ENCODE measurements around the gene SART3.
"Not testable (repeated sequence)": the region's sequence is repeated elsewhere in the genome, so short reads cannot be mapped to it uniquely, and the experiment has no call there.

SART3 gene

DNA sequence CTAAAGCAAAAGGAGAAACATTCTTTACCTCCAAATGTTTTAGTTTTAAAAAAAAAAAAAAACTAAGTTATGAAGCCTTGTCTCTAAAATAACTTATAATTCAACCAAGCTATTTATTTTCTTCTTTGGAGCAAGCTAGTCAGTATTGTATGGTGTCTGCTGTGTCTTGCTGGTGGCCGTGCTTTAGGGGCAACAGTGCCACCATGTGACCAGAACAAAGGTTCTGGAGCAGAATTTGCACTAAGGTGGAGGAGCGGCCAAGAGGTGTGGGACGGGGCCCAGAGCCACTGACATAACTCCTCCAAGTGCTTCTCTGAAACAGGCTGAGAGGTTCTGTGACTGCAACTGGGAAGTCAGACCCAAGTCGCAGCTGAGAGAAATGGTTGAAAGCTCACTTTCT lies 41.4 kb downstream of the SART3 start:
- DNase-seq: peak; percentile 25

DNA sequence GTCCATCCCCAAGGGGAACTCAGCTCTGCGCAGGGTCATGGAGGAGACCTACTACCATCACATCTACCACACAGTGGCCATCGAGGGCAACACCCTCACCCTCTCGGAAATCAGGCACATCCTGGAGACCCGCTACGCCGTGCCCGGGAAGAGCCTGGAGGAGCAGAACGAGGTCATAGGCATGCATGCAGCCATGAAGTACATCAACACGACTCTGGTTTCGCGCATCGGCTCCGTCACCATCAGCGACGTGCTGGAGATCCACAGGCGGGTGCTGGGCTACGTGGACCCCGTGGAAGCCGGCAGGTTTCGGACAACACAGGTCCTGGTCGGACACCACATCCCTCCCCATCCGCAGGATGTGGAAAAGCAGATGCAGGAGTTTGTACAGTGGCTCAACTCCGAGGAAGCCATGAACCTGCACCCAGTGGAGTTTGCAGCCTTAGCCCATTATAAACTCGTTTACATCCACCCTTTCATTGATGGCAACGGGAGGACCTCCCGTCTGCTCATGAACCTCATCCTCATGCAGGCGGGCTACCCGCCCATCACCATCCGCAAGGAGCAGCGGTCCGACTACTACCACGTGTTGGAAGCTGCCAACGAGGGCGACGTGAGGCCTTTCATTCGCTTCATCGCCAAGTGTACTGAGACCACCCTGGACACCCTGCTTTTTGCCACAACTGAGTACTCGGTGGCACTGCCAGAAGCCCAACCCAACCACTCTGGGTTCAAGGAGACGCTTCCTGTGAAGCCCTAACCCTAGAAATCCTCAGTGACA lies 42.1 kb downstream of the SART3 start:
- no peak for DNase-seq

DNA sequence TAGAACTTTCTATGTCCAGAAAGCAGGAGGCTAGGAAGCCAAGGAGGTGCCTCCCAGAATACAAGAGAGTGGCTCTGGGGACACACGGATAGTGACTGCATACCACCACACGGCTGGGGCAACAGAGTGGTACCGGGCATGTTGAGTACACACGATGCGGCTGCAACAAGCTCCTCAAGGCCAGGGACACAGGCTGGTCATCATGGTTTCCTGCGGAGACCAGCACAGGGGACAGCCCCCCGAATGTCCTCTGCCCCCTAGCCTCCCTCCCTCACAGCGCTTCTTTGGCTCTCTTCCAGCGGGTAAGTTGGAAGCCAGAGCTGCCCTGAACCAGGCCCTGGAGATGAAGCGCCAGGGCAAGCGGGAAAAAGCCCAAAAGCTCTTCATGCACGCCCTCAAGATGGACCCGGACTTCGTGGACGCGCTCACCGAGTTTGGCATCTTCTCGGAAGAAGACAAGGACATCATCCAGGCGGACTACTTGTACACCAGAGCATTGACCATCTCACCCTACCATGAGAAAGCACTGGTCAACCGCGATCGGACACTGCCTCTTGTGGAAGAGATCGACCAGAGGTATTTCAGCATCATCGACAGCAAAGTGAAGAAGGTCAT lies 42.8 kb downstream of the SART3 start:
- no peak for DNase-seq

DNA sequence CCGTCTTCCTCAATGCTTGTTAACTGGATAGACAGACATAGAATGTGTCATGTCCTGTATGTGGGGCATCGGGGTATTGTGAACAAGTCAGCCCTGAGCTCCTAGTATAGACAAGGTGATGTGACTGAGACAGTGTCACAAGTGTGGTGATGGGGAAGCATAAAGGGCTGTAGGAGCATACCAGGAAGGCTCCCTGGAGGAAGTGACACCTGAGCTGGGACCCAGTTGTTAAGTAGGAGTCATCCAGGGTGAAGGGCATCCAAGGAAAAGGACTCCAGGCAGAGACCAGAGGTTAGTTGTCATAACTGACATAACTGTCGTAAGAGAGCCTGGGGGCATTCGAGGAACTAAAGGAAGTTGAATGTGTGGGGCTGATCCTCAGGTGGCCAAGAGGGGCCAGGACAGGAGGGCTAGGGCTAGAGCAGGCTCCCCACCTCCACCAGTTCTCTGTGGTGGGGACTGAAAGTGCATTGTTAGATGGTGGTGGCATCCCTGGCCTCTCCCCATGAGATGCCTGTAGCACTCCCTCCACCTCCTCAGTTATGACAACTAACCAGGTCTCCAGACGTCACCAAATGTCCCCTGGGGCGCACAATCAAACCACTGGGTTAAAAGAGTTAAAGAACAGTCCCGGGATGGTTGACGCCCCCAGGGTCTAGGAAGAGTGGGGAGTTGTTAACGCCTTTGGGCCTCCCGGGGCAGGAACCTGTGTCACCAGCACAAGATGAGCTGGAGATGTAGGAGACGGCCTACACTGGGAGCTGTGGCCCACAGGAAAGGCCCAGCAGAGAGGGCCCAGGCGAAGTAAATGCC lies 43.5 kb downstream of the SART3 start:
- no peak for DNase-seq

DNA sequence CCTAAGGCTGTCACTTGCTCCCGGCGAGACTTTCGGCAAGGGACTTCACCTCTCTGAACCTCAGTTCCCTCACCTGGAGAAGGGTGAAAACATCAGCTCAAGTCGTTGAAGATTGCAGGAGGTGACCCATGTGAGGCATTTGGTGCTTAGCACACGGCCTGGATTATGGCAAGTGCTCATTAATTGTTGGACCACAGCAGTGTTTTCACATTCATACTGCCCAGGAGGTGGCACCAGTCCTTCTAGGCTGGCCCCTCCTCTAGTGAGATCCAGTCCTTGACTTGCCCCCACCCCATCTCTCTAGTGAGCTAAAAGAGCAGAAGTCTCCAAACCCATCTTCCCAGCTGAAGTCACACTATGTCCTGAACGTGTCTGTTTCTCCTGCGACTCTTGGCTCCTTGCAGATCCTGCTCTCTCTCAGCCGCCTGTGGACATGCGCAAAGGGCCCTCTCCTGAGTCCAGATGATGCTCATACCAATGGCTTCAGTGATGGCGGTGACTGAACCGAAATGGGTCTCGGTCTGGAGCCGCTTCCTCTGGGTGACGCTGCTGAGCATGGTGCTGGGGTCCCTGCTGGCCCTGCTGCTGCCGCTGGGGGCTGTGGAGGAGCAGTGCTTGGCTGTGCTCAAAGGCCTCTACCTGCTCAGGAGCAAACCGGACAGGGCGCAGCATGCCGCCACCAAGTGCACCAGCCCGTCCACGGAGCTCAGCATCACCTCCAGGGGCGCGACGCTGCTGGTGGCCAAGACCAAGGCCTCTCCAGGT lies 44.3 kb downstream of the SART3 start:
- DNase-seq: peak; percentile 29

DNA sequence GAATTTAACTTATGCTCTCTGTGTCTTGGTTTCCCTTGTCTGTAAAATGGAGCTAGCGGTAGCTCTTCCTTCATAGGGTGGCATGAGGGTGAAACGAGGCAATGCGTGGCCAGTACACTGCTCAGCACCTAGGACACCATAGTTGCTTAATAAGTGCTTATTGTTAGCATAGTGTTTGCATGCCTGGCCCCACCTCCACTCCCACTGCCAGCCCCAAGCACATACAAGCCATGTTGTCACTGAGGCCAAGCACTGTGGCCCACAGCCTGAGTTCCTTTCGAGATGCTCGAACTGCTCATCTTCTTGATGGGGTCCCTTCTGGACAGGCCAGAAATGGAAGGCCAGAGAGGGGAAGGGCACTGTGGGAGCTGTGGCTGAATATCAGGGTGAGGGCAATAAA lies 45.1 kb downstream of the SART3 start:
- DNase-seq: peak; percentile 16

DNA sequence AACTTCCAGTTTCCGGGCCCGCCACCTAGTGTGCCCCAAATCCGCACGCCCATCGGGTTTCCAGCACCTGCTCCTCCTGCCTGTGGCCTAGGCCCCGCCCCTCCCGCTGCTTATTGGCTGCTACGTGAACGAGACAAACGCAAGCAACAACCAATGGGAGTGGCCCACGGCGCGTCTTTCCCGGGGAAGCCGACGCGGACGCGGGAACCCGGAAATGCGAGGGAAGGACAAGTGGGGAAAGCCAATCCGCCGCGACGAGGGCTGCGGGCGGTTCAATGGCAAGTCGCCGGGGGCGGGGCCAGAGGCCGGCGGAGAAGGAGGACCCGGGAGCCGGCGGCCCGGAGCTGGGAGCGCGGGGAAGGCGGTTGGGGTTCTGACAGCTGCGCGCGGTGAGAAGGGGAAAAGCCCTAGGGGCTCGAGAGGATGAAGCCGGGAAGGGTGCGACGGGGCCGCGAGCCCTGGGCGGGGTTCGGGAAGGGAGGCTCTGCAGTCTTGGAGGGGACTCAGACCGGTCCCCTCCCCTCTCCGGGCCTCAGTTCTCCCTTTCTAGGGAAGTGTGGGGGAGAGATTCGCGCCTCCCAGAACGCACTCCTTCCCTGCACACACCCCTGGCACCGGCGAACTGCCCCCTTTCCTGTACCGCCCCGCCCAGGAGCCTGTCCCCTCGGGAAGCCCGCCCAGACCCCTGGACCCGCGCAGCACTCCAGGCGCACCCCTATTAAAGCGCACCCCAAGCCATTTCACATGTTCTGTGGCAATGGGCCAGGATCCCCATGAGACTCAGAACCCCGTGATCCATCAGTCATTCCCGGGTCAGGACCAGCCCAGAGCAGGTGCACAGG lies 45.8 kb downstream of the SART3 start, which contains the start of gene FICD:
FICD (plus strand) TSS at position 305 of the 842 bp plus-strand sequence. CDS start 1,696 bp downstream, outside the sequence.
- DNase-seq: peak; percentile 99

DNA sequence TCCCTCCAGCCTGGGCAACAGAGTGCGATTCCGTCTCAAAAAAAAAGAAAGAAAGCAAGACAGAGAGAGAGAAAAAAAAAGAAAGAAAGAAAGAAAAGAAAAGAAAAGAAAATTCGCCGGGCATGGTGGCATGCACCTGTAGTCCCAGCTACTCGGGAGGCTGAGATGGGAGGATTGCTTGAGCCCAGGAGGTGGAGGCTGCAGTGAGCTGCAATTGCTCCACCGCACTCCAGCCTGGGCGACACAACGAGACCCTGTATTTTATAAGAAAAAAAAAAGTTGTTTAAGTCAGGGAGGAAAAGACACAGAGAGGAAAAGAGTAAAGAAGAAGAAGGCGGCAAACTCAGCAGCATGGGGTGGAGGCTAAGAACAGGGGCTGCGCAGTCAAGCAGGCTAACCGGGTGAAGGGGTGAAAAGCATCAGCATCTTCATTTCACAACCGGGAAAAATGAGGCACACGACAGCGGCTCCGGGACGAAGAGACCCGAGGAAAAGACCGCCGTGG lies 46.5 kb downstream of the SART3 start:
- no peak for DNase-seq

DNA sequence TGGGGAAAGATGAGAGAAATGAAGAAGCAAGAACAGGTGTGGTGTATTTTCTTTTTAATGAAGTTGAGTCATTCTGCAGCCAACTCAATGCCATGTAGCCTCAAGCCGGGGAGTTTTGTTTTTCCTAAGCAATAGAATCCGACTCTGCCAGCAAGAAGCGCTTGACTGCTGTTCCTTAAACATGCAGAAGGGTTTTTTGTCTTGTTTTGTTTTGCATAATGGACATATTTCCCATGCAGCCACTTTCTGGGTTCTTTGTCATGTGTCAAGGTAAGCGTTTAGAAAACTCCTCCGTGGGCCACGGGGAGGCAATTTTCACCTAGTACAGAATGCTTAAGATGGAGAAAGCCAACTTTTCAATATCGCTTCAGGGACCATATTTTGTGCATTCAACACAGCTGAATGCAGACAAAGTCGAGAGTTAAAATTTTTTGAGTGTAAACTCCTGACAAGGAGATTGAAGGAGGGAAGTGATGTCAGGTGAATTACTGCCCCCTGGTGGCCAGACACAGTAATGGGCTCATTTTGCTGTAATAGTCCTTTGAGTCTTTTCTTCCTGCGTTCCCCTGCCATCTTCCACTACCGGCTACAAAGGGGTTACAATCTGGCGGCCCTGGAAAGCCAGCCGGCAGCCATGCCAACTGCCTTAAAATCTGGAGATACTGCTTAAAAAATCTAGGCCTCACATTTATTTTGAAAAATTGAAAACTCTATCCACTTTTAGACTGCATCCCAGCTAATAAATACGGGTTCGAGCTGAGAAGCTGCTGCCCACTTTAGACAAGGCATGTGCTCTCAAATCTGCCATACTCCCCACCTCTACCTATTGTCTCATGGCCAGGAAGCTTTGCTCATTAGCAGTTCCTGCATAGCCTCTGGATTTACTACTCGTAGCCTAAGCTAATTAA lies 49.1 kb downstream of the SART3 start:
- peak; percentile 83 for DNase-seq

DNA sequence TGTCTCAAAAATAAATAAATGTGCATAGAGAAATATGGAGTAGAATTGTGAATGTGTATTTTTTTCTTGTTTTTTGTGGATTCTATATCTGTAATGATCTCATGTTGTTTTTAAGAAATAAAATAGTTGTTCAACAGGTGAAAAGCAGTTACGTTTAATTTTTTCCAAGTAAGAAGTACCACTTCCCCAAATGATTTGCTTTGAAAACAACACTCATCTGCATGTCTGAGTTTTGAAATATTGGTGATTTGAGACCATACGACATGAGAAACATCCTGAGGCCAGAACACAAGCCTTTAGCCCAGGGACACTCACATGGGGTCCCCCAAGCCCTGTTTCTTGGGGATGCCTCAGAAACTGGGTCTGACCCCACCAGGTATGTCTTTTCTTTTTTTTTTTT lies 50.1 kb downstream of the SART3 start:
- DNase-seq: no peak

DNA sequence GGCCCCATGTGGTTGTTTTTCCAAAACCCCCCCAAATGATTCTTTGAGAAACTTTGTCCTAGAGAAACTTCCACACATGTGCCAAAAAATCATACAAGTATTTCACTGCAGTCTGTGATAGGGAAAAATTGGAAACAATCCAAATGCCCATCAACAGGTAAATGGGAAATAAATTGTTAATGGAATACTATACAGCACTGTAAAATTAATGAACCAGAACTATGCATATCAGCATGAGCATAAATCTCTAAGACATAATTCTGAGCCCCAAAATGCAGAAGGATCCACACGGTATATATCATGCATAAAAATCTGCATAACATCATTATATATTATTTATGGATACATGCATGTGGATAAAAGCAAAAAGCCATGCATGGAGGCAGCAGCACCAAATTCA lies 51.2 kb downstream of the SART3 start:
- no peak for DNase-seq

DNA sequence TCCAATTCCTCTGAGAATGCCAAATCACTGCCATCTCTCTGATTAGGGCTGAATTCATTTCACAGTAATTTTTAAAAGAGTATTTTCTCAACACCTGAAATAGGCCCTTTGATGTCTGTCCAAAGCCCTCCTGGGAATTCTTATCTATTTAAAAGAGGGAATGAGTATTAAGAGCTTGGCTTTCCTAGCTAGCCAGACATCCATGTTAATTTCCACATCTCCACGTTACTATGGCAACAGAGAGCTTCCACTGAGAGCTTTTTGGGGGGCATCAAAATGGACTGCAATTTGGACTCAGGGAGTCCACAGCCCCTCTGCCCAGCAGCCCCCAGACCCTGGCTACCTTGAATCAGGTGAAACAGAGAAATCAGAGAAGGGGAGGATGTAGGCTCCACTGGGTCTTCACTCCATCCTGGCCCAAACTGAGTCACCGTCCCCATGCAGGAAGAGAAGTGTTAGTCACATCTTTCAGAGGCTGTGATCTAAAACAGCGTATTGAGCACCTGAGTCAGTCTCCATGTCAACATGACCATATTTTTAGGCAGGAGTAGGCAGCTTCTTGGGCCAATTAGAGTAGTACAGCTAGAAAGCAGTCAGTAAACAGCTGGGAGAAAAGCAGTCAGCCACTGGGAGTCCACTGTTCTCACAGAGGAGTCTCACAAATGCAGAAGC lies 52.9 kb downstream of the SART3 start:
- DNase-seq: no peak

DNA sequence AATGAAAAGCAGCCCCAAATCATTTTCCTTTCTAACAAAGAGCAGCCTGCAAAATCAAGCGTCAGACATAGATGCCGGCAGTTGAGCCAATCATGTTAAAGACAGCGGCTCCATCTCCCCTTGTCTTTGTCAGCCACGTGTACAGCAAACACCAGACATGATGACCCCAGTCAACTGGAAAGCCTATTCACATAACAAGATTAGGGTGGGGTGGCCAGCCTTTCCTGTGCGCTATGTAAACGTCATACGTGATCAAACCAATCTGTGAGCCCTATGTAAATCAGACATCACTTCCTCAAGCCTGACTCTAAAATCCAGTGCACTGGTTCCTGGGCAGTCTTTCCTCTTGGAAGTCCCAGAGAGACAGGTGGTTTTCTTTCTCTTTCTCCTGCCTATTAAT lies 55.8 kb downstream of the SART3 start:
- no peak for DNase-seq

DNA sequence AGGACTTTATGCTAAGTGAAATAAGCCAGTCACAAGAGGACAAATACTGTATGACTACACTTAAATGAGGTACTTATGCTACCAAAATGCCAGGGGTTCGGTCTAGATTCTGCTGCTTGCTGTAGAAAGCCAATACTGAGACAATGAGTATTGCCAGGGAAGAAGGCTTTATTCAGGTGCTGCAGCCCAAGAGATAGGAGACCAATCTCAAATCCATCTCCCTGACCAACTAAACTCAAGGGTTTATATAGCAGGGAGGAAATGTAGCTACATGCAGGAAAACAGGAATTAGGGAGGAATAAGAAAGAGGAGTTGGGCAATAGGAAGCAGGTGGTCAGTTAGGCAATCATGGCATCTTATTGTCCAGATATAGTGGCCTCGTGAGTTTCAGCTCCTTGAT lies 58.1 kb downstream of the SART3 start:
- DNase-seq: no peak

DNA sequence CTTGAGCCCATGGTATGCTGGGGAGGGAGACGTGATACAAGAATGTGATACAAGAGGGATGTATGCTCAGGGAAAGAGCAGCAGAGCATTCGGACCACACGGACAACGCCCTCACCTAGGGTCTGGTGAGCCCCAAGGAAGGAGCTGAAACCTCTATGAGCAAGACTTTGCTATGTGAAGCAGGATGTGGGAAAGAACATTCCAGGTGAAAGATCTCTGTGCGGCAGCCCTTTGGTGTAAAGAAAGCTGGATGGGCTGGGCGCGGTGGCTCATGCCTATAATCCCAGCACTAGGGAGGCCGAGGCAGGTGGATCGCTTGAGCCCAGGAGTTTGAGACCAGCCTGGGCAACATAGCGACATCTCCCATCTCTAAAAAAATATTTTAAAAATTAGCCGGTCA lies 62.8 kb downstream of the SART3 start:
- no peak for DNase-seq

DNA sequence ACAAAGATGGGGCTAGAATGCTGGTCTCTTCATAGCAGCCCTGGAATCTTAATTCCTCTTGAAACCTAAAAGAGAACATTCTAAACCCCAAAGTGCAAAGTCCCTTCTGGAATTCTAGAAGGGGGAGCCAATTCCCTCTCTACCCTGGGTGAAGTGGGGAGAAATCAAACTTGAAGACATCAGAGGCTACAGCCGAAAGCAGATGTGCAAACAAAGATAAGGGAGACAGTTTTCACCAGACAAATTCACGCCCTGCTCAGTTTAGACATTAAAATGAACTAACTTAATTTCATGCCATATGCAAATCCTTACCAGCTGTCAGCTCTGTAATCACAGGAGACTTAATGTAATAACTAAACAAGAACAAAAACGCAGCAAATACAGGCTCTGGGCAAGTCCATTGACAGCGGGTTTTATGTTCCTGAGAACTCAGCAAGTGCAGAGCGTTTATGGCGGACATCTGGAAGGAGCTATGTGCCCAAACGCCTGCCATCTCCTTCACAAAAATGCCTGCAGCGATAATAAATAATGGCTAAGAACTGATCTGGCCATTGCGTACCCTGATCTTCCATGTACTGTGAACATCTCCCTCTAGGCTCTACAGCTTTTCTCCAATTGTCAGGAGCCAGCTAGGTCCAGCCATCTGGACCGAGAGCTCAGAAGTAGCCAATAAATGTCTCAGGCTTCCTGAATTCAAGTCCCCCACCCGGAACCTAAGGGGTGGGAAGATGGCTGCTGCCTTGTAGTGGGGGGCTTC lies 65.0 kb downstream of the SART3 start:
- no peak for DNase-seq

DNA sequence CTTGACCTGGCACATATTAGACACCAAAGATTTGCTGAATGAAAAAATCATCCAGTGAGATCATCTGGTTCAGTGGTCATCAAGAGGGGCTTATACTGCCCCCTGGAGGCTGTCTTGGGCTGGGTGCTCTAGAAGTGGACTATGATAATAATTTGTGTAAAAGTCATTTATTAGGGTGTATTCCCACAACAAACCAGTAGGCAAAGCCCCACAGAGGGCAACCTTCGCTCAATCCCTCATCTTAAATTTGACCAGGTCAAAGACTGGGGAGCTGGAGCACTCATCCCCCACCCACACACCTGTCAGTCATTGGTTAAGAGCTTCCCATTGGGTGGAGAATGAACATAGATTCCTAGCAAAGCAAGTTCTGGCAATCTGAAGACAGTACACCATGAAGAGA lies 65.9 kb downstream of the SART3 start:
- DNase-seq: peak; percentile 62

DNA sequence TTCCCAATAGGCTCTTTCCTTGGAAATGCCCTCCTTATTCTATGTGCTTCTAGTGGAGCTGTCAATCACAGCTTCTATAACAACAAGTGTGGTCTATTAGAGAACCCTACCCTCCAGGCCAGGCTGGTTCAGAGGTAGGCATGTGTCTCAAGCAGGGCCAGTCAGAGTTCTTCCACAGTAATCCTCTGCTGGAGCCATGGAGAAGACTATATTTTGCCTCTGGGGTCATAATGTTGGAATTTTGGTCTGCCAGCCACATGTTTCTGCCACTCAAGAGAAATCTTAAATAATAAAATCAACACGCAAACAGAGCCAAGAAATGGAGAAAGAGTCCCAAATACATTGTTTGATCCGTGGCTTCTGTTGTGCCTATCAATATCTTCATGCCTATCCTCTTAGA lies 69.7 kb downstream of the SART3 start:
- no peak for DNase-seq

DNA sequence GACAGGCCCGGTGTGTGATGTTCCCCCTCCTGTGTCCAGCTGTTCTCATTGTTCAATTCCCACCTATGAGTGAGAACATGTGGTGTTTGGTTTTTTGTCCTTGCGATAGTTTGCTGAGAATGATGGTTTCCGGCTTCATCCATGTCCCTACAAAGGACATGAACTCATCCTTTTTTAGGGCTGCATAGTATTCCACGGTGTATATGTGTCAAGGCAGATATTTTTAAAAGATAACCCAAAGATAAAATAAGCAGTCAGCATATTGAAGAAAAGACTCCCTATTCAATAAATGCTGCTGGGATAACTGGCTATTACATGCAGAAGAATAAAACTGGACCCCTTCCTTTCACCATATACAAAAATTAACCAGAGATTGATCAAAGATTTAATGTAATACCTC lies 73.9 kb downstream of the SART3 start:
- DNase-seq: not testable (repeated sequence)

All from hematopoietic multipotent progenitor cell treated with erythropoietin and hydrocortisone succinate and interleukin-3 and kit ligand, for 8 days (in vitro differentiated cells).